ENCODE data around the gene CCL25.
A peak's percentile ranks its signal among the peaks of the same experiment; 100 is the strongest.
"Not testable (repeated sequence)": the region's sequence is repeated elsewhere in the genome, so short reads cannot be mapped to it uniquely, and the experiment has no call there.

The CCL25 gene, protein sequence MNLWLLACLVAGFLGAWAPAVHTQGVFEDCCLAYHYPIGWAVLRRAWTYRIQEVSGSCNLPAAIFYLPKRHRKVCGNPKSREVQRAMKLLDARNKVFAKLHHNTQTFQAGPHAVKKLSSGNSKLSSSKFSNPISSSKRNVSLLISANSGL

GRCh38 chr19:8052464-8052859, at the start of gene CCL25:
Gene CCL25 (plus strand): TSS chr19:8052760. CDS start chr19:8053050, 290 bp downstream.
- no peak for DNase-seq (ENCODE audit: low spot score)

DNA sequence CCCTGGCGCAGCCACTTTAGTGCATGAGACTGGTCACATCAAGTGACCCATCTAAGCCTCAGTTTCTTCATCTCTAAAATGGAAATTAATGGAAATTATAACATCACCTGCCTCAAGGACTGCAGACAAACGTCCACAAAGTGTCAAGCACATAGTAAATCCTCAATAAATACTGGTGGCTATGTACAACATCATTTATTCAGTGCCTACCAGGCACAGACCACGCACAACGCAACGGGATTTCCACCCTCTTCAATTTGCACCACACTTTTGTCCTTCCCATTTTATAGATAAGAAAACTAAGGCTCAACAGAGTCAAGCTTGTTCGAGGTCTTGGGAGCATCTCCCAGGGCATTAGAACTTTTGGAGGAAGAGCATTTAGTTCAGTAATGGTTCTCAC, 48.6 kb upstream of the CCL25 start:
- DNase-seq (ENCODE audit: low spot score) = no peak

- no peak for DNase-seq (ENCODE audit: low spot score)
Measured at GRCh38 chr19:8004723-8005513, 47.6 kb upstream of the CCL25 start.

- peak; percentile 85 for DNase-seq (ENCODE audit: low spot score)
Measured at GRCh38 chr19:8005534-8006256, 46.9 kb upstream of the CCL25 start, which contains the start of gene ELAVL1. Gene ELAVL1 (minus strand): TSS chr19:8005641. CDS start chr19:7991815, 13,826 bp downstream.

- peak; percentile 59 for DNase-seq (ENCODE audit: low spot score)
Measured at GRCh38 chr19:8017808-8018207, 34.8 kb upstream of the CCL25 start.

DNA sequence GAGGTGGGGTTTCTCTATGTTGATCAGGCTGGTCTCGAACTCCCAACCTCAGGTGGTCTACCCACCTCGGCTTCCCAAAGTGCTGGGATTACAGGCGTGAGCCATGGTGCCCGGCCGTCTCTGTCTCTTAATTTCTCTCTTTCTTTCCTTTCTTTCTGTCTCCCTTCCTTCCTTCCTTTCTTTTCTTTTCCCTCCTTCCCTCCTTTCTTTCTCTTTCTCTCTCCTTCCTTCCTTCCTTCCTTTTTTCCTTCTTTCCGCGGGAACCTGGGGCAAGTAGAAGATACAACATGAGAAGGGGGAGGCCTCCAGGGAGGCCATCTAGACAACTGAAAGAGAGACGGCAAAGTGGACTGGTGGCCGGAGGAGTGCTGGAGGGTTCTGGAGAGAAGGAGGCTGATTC, 31.9 kb upstream of the CCL25 start:
- no peak for DNase-seq (ENCODE audit: low spot score)

GRCh38 chr19:8021374-8021773, 31.2 kb upstream of the CCL25 start:
- DNase-seq (ENCODE audit: low spot score) = no peak

DNA sequence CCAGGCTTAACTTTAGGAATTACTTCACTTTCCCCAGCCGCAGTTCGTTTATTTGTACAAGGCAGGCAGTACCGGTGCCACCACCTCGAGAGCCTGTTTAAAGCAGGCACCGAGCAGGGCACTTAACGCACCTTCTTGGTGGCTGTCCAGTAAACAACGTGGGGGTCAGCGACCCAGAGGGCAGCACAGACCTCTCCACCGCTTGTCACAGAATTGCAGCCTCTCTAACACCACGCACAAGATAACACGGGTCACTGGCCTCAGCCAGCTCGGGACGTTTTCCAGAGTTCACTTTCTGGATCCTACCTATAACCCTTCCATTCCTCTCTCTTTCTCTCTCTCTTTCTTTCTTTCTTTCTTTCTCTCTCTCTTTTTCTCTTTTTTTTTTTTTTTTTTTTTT, 30.3 kb upstream of the CCL25 start:
- DNase-seq (ENCODE audit: low spot score) = no peak

DNA sequence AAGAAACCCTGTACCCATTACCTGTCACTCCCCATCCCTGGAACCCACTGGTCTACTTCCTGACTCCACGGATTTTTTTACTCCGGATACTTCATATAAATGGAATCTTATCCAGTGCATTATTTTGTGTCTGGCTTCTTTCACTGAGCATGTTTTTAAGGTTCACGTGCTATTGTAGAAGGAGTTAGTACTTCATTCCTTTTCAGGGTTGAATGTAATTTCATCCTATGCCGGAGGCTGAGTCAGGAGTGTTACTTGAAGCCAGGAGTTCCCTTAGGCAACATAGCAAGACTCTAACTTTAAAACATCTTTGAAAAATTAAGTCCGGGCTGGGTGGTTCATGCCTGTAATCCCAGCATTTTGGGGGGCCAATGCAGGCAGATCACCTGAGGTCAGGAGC, 29.2 kb upstream of the CCL25 start:
- DNase-seq (ENCODE audit: low spot score) = no peak

DNA sequence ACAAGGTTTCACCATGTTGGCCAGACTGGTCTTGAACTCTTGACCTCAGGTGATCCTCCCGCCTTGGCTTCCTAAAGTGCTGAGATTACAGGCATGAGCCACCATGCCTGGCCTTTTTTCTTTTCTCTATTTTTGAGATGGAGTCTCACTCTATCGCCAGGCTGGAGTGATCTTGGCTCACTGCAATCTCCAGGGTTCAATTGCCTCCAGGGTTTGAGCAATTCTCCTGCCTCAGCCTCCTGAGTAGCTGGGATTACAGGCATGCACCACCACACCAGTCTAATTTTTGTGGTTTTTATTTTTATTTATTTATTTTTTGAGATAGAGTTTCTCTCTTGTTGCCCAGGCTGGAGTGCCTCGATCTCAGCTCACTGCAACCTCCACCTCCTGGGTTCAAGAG, 28.3 kb upstream of the CCL25 start:
- DNase-seq (ENCODE audit: low spot score) = not testable (repeated sequence)

- DNase-seq (ENCODE audit: low spot score) = no peak
Measured at GRCh38 chr19:8025316-8025715, 27.2 kb upstream of the CCL25 start.

DNA sequence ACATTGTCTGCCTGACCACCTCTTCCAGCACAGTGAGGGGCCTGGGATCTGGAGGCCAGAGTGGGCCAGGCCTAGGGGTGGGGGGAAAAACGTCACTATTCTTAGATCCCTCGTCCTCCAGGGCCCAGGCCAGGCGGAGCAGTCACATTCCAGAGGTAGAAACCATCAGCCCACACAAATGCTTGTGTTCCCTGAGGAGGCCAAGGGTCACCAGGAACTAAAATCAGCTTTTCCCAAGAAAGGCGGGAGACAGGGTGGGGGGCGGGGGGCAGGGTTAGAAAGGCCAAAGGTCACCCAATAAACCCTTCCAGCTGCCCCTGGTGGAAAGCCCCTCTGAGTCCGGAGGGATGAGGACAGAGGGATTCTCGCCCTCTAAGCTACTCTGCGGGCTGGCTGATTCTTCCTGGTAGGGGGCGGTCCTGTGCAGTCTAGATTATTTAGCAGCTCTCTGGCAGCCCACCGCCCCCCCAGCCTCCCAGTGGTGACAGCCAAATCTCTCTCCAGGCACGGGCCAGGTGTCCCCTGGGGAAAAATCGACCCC, 23.5 kb upstream of the CCL25 start:
- DNase-seq (ENCODE audit: low spot score) = peak; percentile 47

DNA sequence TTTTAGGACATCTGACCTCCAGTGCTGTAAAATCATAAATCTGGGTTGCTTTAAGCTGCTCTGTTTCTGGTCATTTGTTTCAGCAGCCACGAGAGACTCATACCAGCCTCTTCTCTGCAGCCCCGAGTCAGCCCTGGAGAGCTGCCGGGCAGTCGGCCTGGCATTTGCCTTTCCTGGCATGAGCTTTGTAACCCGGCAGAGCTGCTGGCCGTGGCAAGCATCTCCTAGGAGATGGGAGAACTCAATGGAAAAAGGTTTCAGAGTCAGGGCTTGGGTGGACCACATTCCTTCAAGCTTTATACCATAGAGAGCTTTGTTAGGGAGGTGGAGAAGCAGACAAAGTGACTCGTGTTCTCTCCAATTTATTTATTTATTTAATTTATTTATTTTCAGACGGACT, 21.6 kb upstream of the CCL25 start:
- no peak for DNase-seq (ENCODE audit: low spot score)

GRCh38 chr19:8033287-8034177, 19.0 kb upstream of the CCL25 start:
- DNase-seq (ENCODE audit: low spot score) = not testable (repeated sequence)

GRCh38 chr19:8034178-8034525, 18.4 kb upstream of the CCL25 start:
- DNase-seq (ENCODE audit: low spot score) = no peak

- DNase-seq (ENCODE audit: low spot score) = no peak
Measured at GRCh38 chr19:8036434-8037099, 16.0 kb upstream of the CCL25 start.

- DNase-seq (ENCODE audit: low spot score) = no peak
Measured at GRCh38 chr19:8038815-8039214, 13.7 kb upstream of the CCL25 start.

DNA sequence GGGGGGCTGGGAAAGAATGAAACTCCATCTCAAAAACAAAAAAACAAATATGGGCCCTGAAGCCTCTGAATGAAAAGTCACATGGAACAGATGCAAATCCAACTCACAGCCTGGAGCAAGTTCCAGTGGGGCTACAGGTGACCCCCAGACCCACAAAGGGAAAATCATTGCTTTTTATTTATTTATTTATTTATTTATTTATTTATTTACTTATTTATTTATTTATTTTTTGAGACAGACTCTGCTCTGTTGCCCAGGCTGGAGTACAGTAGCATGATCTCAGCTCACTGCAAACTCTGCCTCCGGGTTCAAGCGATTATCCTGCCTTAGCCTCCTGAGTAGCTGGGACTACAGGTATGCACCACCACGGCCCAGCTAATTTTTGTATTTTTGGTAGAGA, 13.3 kb upstream of the CCL25 start:
- no peak for DNase-seq (ENCODE audit: low spot score)

GRCh38 chr19:8041531-8041931, 11.0 kb upstream of the CCL25 start:
- DNase-seq (ENCODE audit: low spot score) = no peak

- DNase-seq (ENCODE audit: low spot score) = no peak
Measured at GRCh38 chr19:8042900-8043299, 9.7 kb upstream of the CCL25 start.

DNA sequence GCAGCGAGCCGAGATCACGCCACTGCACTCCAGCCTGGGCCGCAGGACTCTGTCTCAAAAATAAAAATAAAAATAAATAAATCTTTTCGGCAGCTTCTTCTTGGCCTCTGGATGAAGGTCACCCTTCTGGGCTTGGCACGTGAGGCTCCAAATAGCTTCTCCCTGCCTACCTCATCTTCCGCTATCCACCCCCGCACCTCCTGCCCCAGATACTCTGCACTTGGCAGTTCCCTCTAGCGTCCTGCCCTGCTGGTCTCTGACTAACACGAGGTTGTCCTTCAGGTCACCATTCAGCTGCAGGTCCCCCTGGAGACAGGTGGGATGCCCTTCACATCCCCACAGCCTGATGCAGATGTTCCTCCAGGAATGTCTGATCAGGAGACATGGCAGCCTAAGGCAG, 8.5 kb upstream of the CCL25 start:
- no peak for DNase-seq (ENCODE audit: low spot score)
